ENCODE results near the gene CHST11.

The CHST11 gene

DNA sequence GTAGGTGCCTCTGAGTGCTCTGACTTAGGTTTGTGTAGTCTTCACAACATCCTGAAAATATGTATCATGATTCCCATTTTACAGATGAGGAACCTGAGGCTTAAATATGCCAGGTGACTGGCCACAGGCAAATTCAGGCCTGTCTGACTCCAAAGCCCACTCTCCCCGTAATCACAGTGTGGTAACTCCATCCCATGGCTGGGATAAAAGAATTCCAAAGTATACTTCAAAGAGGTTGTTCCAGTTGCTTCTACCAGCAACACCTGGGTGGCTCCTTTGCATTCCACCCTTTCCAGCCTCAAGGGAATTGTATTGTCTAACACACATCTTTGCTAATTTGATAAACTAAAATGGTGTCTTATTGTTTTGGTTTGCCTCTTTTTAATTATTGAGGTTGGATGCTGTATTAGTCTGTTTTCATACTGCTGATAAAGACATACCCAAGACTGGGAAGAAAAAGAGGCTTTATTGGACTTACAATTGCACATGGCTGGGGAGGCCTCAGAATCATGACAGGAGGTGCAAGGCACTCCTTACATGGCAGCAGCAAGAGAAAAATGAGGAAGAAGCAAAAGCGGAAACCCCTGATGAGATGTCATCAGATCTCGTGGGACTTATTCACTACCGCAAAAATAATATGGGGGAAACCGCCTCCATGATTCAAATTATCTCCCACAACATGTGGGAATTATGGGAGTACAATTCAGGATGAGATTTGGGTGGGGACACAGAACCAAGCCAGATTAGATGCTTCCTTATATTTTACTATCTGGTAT lies 9.9 kb upstream of the CHST11 start:
- no peak for FAIRE-seq
- no peak for TF ChIP-seq POLR2A (IDR thresholded peaks at IDR 0.05; ENCODE audit: low read depth, low read length)
- no peak for DNase-seq (ENCODE audit: insufficient read length, low spot score)

DNA sequence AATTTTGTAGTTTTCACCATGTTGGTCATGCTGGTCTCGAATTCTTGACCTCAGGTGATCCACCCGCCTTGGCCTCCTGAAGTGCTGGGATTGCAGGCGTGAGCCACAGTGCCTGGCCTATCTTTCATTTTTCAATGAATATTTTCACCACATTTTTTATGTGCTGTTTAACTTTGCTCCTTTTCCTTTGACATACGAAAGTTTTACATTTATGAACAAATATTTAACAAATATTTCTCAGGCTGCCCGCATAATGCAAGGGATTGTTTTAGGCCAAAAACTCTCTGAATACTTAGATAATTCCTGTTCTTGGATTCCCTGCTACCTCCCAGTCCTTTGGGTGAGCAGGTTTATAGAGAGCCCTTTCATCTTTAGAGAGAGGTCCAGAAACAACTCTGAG lies 8.7 kb upstream of the CHST11 start:
- TF ChIP-seq POLR2A (IDR thresholded peaks at IDR 0.05; ENCODE audit: low read depth, low read length), result no peak
- DNase-seq (ENCODE audit: insufficient read length, low spot score) (no peak), FAIRE-seq (no peak)

DNA sequence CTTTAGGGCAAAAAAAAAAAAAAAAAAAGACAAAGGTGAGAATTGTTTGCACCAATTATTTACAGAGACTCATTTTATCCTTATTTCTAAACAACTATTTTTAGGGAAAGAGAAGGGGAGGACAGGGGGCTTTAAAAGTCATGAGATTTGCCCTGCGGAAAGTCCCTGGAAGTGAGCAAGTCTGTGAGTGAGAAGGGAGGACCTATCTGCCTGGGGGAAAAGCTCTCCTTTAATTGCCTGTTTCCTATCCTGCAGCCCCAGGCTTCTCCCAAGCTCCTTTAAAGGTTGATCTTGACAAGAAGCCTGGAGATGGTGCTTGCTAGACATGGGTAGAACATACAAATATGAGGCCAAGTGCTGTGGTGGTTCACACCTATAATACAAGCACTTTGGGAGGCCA lies 8.3 kb upstream of the CHST11 start:
- TF ChIP-seq POLR2A (IDR thresholded peaks at IDR 0.05; ENCODE audit: low read depth, low read length), result no peak
- DNase-seq (ENCODE audit: insufficient read length, low spot score) (no peak), FAIRE-seq (no peak)

- FAIRE-seq (no peak), DNase-seq (ENCODE audit: insufficient read length, low spot score) (no peak)
Measured at GRCh38 chr12:104450700-104451099, 6.0 kb upstream of the CHST11 start.

DNA sequence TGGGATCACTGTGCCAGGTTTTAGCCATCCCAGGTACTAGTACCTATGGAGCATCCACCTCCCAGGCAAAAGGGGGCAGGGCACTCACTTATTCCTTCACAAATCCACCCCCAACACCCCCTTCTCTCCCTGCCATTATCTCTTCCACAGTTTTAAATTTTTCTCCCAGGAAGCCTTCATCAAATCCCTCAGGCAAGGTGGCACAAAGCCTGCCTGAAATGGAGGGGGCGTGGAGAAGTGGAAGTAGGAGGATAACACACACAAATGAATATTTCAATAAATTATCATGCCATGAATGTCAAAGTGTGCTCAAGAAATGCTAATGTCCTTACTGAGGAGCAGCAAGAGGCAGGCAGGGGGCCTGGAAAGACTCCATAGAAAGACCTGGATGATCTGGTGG lies 4.7 kb upstream of the CHST11 start:
- no peak for FAIRE-seq
- TF ChIP-seq POLR2A (IDR thresholded peaks at IDR 0.05; ENCODE audit: low read depth, low read length), result no peak
- no peak for DNase-seq (ENCODE audit: insufficient read length, low spot score)

More at GRCh38 chr12:104450700-104451099, 6.0 kb upstream of the CHST11 start:
- no peak for TF ChIP-seq POLR2A (IDR thresholded peaks at IDR 0.05; ENCODE audit: low read depth, low read length)

DNA sequence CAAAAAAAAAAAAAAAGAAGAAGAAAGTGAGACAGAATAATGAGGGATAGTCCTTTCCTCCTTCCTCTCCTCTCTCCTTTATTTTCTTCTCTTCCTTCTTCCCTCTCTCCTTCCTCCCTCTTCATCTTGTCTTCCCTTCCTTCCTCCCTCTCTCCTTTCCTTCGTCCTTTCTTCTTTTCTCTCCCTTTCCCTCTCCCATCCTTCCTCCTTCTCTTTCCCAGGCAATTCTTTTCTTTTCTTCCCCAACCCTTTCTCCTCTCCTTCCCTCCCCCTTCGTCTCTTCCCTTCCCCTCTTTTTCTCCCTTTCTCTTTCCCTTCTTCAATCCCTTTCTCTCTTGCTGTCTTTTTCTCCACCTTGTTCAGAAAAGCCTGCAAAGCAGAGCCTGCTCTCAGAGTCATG lies 3.6 kb upstream of the CHST11 start:
- FAIRE-seq, result no peak
- DNase-seq (ENCODE audit: insufficient read length, low spot score), result no peak
- TF ChIP-seq POLR2A (IDR thresholded peaks at IDR 0.05; ENCODE audit: low read depth, low read length), result no peak

DNA sequence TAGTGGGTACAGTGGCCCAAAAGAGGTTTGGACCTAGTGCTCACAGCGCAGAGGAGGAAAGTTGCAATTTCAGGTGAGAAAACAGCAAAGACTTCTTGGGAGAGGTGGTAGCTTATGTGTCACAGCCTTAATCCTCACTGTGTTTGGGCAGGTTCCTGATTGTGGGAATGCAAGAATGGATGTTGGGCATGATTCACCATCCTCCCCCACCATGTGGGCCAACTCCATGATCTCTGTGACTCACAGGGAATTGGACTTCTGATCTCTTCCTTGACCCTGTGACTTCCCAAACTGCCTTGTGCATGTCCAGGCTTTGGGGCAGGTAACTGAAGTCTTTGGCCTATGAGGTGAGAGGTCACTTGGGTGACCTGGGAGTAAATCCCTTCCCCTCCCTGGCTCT lies 1.8 kb upstream of the CHST11 start:
- peak; percentile 98 for FAIRE-seq
- TF ChIP-seq POLR2A (IDR thresholded peaks at IDR 0.05; ENCODE audit: low read depth, low read length), result no peak

GRCh38 chr12:104455578-104456416 lies 951 bp upstream of the CHST11 start:
- no peak for FAIRE-seq
- TF ChIP-seq POLR2A (IDR thresholded peaks at IDR 0.05; ENCODE audit: low read depth, low read length), result no peak
- DNase-seq (ENCODE audit: insufficient read length, low spot score), result no peak

More for the DNA sequence above, 1.8 kb upstream of the CHST11 start:
- peak; percentile 81 for DNase-seq (ENCODE audit: insufficient read length, low spot score)

- peak; percentile 36 for DNase-seq (ENCODE audit: insufficient read length, low spot score)
Measured at GRCh38 chr12:104456950-104457745, 400 bp downstream of the CHST11 start.

GRCh38 chr12:104457746-104458693 lies 1.3 kb downstream of the CHST11 start:
- FAIRE-seq (no peak), DNase-seq (ENCODE audit: insufficient read length, low spot score) (peak; percentile 30)
- TF ChIP-seq POLR2A (IDR thresholded peaks at IDR 0.05; ENCODE audit: low read depth, low read length), result no peak

More at GRCh38 chr12:104456950-104457745, 400 bp downstream of the CHST11 start:
- FAIRE-seq, result no peak
- TF ChIP-seq POLR2A (IDR thresholded peaks at IDR 0.05; ENCODE audit: low read depth, low read length), result peak; percentile 40; the same call in 1 of the 2 replicates

GRCh38 chr12:104458694-104459367 lies 2.1 kb downstream of the CHST11 start:
- DNase-seq (ENCODE audit: insufficient read length, low spot score) (peak; percentile 47), FAIRE-seq (no peak)
- no peak for TF ChIP-seq POLR2A (IDR thresholded peaks at IDR 0.05; ENCODE audit: low read depth, low read length)

- TF ChIP-seq POLR2A (IDR thresholded peaks at IDR 0.05; ENCODE audit: low read depth, low read length), result no peak
- FAIRE-seq (no peak), DNase-seq (ENCODE audit: insufficient read length, low spot score) (no peak)
Measured at GRCh38 chr12:104459368-104459909, 2.7 kb downstream of the CHST11 start.
